GM21737 (cell line): ENCODE data around the gene SGMS1.
"Not testable (repeated sequence)": the region's sequence is repeated elsewhere in the genome, so short reads cannot be mapped to it uniquely, and the experiment has no call there.

Source experiments
- ATAC-seq: cut with Tn5 transposase; IDR thresholded peaks from one replicate; pipeline ENCODE4 v1.9.1; 2021; ENCODE audit warnings: mild to moderate bottlenecking, moderate library complexity; ENCODE audit not compliant: unreplicated experiment

Gene SGMS1

DNA sequence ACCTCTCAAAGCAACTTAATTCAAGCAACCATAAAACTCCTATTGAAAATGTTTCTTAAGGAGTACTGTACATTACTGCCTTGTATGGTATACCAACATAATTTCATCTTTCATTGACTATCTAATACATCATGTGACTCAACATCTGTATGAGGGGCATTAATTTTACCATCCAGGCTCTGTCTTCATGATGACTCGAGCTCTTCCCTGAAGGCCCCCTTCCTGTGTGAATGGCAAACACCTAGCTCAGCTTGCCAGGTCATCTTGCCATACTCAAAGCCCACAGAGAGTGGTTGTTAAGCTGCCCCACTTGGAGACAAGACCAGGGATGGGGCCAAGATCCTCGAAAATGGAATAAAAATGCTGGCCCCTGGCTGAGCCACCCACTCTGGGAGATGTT lies 82.4 kb downstream of the SGMS1 start:
- no peak for ATAC-seq

GRCh38 chr10:50540826-50541122 lies 83.0 kb downstream of the SGMS1 start:
- no peak for ATAC-seq

DNA sequence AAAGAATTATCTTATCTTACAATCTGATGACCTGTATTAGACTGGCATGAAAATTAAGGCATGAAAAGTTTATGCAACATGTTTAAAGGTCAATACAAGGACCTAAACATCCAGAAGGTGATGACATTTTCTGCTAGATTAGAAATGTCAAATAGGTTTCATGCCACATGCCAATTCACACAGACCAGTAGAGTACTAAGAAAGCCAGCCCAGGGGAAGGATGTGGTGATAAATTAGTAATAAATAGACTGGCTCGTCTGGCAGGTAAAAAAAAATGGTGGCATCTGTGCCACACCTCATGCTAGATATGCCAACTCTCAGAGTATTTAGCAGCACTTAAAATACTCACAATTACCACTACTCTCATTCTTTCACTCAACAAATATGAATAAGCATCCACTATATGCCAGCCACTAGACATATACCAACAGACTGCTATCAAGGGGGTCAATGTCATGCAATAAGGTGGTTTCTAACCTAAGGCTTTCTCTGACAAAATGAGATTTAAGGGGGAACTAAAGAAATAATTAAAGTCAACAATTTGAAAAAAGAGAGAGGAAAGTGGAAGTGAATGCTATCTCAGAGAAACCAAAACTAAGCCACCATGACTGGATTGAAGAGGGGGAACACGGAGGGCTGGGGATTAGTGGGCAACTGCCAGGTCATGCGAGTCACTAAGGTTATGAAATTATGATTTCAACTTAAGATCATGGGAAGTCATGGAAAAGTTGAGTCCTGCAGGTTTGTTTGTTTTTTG lies 83.5 kb downstream of the SGMS1 start:
- ATAC-seq = peak; percentile 37

- ATAC-seq = peak; percentile 37
Measured at GRCh38 chr10:50538555-50539398, 85.0 kb downstream of the SGMS1 start.

GRCh38 chr10:50536617-50537240 lies 87.0 kb downstream of the SGMS1 start:
- no peak for ATAC-seq

DNA sequence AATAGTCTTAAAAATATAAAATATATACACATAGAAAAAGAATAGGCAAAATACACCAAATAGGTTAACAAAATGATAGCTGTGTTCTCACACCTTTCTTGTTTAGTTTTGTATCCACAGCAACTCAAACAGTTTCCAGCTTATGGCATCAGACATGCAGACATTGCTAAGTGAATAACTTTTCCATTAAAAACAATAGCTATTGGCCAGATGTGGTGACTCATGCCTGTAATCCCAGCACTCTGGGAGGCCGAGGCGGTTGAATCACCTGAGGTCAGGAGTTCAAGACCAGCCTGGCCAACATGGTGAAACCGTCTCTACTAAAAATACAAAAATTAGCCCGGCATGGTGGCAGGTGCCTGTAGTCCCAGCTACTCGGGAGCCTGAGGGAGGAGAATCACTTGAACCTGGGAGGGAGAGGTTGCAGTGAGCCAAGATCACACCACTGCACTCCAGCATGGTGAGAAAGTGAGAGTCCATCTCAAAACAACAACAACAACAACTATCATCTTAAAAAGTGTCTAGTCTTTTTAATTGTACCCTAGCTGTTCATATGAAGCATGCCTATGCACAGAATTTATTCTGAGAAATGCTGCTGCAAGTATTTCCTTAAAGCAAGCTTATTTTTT lies 88.9 kb downstream of the SGMS1 start:
- not testable (repeated sequence) for ATAC-seq

DNA sequence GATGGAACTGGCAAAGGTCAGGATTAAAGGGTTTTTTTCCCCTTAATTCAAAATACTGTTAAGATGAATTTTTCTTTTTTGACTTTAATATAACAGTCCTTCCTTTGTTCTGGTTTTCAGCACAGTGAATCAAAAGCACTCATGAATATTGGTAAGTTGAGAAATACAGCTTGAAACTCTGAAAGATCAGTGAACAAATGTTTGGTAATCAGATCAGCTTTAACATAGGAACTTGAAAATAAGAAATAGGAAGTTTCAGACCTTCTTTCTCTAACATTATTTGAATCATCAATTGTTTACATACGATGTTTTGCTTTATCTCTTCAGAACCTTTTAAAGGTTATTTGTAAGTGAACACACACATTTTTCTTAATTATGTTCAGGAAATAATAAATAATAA lies 90.5 kb downstream of the SGMS1 start:
- ATAC-seq = no peak

- ATAC-seq = no peak
Measured at GRCh38 chr10:50531388-50532077, 92.2 kb downstream of the SGMS1 start.

DNA sequence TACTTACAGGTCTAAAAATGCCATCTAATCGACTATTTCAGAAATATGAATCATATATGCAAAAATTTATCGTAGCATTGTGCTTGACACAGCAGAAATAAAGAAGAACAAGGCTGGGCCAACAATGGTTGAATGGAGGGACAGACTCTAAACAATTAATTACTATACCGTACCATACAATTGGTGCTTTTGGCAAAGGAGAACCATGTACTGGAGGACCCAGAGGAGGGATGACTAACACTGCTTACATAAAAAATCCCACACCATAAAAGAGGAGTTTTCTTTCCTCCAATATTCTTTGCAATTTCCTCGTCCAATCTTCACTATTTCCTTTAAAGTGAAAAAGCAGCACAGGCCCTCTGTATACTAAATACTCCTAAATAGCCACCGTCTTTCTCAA lies 94.1 kb downstream of the SGMS1 start:
- ATAC-seq = no peak

DNA sequence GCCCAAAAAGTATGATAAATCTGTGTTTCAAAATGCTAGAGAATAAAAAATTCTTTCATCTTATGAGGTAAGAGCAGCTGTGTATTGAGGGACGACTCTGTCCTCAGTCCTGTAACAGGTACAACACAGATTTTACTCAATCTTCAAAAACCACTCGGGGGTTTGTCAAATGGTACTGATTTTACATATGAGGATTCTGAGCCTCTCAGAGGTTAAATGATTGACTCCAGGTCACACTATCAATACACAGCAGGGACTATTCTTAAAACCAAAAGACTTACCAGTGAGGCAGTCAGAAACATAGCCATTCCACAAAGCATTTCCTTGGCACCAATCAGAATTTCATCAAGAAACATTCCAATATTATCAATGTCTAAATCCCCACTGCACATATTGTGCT lies 95.5 kb downstream of the SGMS1 start:
- ATAC-seq = no peak

DNA sequence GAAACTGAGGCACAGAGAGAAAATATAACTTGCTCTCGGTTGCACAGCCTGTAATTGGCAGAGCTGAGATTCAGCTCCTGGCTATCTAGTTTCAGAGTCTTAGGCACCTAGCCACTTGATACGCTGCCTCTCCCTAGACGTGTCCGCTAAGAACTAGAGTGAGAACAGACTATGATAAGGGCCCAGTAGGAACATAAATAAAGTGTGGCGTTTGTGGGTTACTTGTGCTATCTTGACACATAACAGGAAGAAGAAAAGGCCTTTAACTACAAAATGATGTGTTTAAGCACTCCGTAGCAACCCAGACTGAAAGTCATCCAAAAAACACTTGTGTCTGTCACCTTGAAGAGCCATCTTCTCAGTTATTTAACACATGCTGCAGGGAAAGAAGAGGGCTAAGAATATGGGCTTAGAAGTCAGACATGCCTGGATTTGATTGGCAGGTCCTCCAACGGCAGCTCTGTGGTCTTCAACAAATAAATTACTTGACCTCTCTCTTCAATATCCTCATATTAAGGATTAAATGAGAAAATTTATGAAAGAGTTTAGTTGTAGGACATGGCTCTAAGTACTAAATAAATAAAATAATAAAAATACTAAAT lies 96.2 kb downstream of the SGMS1 start:
- ATAC-seq = no peak

DNA sequence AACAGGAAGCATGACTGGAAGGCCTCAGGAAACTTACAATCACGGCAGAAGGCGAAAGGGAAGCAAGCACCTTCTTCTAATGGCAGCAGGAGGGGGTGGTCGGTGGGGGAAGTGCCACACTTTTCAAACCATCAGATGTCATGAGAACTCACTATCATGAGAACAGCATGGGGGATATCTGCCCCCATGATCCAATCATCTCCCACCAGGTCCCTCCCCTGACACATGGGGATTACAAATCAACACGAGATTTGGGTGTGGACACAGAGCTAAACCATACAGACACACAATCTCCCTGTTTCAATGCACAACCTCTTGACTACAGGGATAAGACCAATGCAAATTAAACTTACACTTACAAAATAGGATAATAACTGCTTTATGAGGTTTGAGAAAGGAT lies 97.6 kb downstream of the SGMS1 start:
- no peak for ATAC-seq

GRCh38 chr10:50523357-50523756 lies 100.4 kb downstream of the SGMS1 start:
- no peak for ATAC-seq

GRCh38 chr10:50522908-50523307 lies 100.8 kb downstream of the SGMS1 start:
- no peak for ATAC-seq

GRCh38 chr10:50520115-50520514 lies 103.6 kb downstream of the SGMS1 start:
- ATAC-seq = no peak

DNA sequence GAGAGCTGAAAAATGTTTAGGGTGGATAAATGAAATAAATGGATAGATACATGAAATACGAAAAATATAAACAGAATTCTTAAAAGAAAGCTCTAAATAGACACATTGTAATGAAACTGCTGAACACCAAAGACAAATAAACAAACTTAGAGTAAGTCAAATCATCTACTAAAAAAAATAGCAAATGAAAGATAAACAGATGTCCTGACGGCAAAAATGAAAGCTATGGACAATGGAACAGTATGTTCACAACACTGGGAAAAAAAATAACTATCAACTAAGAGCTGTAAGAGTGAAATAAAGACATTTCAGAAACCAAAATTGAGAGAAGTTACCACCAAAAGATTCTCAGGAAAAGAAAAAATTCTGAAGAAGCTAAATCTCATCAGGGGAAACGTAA lies 106.1 kb downstream of the SGMS1 start:
- ATAC-seq = no peak

- no peak for ATAC-seq
Measured at GRCh38 chr10:50516171-50516570, 107.6 kb downstream of the SGMS1 start.

- ATAC-seq = no peak
Measured at GRCh38 chr10:50515420-50515819, 108.3 kb downstream of the SGMS1 start.

- ATAC-seq = no peak
Measured at GRCh38 chr10:50514995-50515394, 108.8 kb downstream of the SGMS1 start.

- no peak for ATAC-seq
Measured at GRCh38 chr10:50513956-50514355, 109.8 kb downstream of the SGMS1 start.
